GF-D8 (cell line): ENCODE measurements around the gene RNPS1.
A peak's percentile ranks its signal among the peaks of the same experiment; 100 is the strongest.

Experiments
- DNase-seq: peaks from one replicate; lab custom pipeline; 2025; lab: John Stamatoyannopoulos, UW

RNPS1 gene, protein sequence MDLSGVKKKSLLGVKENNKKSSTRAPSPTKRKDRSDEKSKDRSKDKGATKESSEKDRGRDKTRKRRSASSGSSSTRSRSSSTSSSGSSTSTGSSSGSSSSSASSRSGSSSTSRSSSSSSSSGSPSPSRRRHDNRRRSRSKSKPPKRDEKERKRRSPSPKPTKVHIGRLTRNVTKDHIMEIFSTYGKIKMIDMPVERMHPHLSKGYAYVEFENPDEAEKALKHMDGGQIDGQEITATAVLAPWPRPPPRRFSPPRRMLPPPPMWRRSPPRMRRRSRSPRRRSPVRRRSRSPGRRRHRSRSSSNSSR

DNA sequence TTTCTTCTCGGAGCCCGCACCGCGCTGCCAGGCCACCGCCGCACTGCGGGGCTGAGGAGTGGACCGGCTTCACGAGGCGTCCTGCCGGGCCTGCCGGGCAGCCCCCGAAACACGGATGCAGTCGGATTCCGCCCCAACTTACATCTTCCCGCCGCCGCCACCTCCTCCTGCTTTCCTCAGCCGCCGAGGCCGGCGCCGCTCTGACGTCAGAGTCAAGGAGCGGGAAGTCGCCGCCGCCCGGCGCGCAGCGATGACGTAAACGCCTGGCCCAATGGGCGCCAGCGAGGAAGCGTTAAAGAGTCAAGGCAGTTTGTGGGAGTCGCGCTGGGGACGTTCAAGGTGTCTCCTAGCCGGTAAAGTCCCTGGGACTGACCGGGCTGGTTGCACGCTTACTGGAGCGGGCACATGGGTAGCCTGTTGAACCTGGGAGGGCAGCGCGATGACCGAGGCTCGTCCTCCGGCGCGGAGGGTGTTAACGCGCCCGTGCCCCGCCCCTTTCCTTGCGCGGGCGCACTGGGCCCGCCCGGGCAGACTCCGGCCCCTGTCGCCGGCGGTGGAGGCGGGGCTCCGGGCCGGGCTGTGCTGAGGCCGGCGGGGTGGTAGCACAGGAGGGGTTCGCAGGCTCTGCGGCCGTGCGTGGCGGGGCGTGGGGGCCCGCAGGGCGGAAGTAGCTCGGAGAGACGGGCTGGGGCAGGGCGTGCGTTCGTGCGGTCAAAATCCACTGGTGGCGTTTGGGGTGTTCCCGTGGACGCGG, at the start of gene RNPS1:
TSS of gene RNPS1 (minus strand) at position 214 of the 754 bp plus-strand sequence. CDS start 3,483 bp downstream, outside the sequence.
- peak; percentile 76 for DNase-seq

DNA sequence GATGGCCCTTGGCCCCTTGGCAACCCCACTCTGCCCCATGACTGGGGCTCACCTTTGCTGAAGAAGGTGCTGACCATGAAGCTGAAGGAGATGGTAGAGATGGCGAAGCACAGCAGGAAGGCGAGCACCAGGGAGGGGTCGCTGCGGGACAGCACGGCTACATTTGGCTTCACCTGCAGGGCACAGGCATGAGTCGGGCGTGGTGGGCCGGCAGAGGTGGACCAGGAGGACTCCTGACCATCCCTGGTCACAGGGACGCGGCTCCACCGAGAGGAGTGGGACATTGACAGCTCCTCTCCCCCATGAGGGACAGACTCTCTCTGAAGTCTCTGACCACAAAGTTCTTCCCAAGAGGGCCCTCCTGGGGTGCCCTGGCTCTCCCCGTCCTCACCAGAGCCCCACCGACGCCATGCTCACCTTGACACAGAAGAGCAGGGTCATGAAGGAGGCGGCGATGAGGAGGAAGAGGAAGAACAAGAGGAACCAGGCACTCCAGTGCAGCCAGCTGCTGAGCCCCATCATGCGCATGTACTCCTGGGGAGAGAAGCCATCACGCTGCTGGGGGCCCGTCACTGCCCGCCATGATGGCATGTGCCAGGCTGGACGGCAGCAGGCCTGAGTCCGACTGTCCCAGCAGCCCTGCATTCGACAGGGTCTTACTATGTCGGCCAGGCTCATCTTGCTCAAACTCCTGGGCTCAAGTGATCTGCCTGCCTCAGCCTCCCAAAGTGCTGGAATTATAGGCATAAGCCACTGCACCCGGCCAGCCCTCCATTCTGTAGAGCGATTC, 49.5 kb upstream of the RNPS1 start:
- no peak for DNase-seq

DNA sequence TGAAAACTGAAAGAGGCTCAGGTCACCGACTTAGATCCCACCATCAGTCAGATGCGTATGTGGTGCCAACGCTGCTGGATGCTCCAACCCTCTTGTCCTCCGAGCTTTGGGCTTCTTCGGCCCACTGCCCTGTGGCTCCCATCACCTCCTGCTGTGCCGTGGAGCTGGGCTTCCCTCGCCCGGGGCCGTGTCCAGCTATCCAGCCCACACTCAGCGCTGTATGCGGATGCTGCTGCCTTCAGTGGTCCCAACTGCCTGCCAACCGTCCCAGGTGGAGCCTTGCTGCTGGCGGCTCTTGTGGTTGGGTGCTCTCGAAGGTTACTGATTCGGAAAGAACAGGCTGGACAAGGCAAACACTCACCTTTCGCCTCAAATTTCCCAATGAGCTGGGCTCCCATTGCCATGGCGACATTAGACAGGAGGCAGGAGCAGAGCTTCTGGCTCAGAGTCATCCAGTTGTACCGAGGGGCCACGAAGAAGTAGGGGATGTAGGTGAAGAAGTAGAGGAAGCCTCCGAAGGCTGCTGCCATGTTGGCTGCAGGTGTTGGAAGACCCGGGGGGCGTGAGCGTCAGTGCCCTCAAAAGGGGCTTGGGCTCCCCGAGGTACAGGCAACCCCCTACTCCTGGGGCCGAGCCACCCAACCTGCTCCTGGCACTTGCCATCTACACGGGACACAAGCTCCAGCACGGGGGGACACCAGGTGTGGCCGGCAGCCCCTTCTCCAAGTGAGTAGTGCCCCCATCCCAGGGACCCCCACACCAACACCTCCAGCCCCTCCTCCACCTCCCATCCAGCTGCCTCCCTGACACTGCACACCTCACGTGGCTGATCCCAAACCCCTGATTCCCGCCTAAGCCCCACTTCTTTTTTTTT, 40.4 kb upstream of the RNPS1 start:
- no peak for DNase-seq

DNA sequence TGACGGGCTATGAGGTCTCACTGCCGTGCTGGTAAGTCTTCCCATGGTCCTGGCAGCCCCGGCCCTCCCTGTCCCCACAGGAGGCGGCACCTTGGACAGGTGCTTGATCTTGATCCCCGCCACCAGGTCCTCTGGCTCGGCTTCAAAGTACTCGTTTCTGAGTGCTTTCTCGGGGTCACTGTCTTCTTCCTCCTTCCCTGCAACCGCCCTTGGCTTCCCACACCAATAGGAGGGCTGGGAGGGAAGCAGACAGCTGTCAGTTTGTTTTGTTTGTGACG, 31.9 kb upstream of the RNPS1 start:
- DNase-seq: no peak

DNA sequence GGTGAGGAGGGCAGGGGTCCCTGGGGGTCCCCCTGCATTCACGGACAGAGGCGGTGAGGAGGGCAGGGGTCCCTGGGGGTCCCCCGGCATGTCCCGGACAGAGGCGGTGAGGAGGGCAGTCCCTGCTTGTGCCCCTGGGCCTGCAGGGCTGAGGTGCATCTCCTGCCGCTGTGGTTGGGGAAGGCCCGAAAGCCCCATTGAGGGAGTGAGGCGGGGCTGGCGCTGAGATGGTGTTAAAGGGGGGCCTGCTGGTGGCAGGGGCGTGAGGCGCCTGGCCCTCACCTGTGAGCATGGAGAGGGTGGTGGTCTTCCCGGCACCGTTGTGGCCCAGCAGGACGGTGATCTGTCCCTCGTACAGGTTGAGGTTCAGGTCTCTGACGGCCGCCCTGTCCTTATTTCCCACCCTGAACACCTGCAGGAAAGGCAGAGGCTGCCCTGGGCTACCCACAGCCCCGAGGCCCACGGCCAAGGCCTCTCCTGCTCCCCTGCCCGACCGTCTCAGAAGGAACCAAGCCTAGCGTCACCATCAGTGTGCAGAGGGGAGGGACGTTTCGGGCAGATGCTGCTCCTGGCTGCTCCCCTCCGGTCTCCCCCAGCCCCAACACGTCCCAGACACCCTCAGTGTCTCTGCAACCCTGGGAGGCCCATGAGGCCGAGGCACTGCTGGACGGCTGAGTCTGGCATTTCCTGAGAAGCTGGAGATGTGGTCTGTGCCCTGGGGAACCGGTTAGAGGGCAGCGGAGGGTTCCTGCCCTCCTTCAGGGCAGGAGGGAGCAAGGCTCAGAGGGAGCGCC, 31.4 kb upstream of the RNPS1 start:
- no peak for DNase-seq

DNA sequence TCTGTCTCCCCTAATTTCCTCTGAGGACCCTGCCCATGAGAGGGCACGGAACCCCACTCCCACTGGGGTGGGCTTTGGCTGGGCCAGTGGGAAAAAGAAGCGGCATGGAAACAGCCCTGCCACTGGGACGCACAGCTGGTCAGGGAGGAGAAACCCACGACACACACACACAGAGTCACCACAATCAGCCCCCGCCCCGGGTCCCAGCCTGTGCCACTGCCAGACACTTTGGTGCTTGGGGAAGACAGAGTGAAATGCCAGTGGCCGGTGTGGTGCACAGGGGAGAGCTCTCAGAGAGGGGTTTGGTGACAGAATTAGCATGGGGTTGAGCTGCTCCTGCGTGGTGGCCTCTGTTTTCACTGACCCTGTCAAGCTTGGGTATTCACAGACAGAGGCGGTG, 30.7 kb upstream of the RNPS1 start:
- no peak for DNase-seq

DNA sequence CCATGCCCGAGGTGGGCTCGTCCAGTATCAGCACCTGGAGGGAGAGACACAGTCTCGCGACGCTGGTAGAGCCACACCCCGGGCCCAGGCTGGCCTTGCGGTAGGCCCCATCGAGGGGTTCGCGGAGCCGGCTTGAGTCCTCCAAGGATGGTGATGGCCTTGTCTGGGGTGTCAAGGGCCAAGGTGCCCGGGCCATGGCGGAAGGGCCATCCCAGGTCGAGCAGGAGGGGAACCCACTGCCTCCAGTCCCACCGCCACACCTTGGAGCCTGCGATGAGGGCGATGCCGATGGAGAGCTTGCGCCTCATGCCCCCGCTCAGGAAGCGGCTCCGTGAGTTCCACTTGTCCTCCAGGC, 29.6 kb upstream of the RNPS1 start:
- no peak for DNase-seq

DNA sequence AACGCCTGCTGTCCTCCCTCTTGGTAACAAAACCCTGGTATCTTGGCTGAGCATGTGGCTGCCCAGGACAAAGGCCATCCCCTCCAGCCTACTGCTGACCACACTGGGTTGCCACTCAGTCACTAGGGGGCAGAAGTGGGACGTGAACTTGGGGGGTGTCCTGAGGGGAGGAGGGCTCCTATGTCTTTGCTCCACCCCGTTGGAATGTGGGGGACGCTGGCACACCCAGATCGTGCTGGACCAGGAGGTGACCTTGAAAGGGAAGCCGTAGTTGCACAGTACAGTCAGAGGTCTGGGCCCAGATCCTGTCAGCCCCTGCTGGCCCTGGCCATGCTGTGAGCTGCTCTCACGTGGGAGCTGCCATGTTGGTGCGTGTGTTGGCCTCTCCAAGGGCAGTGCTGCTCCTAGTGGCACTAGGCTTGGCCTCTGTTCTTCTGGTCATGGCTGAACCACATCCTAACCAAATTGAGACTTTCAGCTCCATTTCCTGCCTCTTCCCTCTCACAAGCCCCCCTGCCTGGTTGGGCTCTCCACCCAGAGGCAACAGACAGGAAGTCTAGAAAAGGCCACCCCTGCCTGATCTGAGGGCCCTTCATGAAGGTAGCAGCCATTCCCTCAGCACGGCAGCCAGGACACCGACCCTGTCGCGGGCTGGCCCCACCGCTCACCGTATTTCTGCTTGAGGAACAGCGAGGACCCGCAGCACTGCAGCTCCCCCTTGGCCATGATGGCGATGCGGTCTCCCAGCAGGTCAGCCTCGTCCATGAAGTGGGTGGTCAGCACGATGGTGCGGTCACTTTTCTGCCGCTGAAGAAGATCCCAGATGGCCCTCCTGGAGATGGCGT, 29.0 kb upstream of the RNPS1 start:
- DNase-seq: no peak

DNA sequence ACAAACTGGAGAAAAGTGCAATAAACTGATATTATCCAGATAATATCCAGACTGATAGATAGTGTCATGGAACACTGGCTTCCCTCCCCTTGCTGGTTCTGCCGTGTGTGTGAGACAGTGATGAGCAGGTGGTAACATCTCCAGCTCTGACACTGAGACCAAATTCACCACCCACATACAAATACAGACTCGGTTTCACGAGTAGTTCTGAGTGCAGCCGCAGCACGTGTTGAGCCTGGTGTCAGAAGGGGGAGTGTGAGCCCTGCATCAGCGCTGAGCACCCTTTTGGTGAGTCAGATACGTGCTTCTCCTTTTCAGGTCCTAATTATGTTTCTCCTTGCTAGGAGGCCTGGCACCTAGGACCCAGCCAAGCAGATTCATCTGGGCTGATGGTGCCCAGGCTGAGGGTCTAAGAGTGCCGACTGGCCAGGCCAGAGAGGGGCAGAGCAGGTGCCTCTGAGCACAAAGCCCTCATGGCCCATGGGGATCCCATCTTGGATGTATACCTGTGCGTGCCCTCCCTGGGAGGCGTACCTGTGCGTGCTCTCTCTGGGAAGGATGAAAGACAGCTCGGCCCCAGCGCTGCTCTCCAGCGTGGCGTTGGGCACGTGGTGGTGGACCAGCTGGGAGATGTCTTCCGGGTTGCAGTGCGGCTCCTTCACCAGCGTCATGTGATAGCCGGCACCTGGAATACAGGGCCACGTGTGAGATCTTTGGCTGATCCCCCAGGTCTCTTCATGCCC, 27.3 kb upstream of the RNPS1 start:
- no peak for DNase-seq

DNA sequence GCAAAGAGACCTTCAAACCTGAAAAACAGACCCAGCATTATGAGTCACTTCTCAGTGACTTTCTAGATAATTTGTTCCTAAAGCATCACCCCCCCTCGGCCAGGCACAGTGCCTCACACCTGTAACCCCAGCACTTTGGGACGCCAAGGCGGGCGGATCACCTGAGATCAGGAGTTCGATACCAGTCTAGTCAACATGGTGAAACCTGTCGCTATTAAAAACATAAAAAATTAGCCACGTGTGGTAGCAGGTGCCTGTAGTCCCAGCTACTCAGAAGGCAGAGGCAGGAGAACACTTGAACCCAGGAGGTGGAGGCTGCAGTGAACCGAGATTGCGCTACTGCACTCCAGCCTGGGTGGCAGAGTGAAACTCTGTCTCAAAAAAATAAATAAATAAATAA, 24.3 kb upstream of the RNPS1 start:
- no peak for DNase-seq

DNA sequence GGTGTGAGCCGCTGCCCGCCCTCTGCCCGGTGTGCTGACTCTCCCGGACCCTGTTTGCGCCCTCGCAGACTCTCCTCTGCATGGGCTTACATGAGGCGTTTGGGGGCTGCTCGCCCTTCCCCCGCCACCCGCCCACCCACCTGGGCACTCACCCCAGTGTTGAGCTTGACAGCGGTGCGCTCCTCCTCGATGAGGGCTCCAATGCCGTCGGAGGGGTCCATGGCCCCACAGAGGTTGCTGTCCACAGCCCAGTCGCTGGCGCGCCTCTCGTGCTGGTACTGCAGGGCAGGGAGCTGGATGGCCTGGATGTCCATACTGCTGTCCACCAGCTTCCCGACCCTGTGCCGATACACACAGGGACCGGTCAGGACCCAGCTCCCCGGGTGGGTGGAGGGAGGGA, 21.4 kb upstream of the RNPS1 start:
- DNase-seq: no peak

DNA sequence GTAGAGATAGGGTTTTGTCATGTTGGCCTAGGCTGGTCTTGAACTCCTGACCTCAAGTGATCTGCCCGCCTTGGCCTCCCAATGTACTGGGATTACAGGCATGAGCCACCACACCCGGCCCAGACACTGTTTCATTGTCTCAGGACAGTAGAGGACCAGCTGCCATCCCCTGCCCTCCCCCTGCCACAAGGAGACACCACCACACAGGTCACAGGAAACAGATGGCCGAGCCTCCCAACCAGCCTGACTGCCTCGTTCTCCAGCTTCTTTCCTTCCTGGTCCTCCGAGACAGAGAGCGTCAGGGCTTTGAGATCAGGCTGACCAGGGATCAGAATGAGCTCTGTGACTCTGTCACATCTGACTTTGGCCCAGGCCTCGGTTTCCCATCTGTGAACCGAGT, 20.8 kb upstream of the RNPS1 start:
- DNase-seq: peak; percentile 4

DNA sequence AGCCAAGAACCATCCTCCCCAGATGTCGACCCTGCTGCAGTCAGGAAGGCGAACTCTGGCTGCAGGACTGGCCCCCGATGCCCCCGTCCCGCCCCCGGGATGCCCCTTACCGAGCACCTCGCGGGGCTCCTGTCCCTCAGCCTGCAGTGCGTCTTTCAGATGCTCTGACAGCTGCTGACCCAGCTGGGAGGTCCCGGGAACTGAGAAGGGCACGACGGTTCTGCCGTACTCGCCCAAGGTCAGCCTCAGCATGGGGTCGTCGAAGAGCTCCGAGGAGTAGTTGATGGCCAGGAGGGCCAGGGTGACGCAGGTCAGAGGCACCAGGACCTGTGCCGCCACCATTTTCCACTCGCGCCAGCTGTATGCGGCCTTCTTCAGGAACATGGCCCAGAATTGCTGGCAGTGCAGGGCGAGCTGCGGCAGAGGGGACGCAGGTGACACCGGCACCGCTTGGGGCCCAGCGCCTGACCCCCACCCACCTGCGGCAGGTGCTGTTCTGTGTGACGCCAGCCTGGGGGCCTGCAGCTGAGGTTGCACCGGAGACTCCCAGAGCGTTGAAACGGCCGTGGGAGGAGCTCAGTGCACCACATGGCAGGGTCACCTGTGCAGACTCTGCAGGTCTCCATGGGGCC, 20.1 kb upstream of the RNPS1 start:
- no peak for DNase-seq

DNA sequence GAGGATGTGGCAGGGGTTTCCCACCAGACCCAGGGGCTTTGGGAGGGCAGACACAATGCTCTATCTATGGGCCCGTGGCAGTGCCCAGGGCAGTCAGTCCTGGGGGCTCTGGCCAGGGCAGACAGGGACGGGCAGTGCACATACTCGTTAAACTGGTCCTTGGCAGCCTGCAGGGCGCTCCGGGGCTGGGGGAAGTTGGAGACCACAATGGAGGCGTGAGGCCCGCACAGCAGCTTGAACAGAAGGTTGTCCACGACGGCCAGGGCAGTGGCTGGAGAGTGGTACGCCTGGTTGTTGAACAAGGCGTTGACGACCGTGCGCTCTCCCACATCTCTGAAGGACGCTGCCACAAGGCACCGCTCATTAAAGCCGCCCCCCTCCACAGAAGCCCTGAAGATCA, 18.6 kb upstream of the RNPS1 start:
- DNase-seq: no peak

DNA sequence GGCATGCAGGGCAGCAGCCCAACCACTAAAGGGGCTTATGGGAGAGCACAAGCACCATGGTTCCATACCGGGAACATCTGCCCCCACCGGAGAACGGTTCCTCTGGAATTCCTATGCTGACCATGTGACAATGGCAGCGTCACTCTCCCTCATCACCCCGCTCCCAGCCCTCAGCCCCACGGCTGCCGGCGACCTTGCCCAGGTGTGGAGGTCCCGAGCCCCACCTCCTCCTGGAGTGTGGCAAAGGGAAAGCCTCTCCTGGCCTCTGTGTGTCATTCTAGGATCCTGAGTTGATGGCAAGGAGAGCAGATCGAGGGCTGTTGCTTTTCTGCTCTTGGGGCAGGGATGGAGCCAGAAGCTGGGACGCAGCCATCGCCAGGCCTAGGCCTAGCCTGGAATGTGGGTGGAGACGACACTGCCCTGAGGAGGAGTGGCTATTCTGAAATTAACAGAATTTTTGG, 17.8 kb upstream of the RNPS1 start:
- DNase-seq: no peak

DNA sequence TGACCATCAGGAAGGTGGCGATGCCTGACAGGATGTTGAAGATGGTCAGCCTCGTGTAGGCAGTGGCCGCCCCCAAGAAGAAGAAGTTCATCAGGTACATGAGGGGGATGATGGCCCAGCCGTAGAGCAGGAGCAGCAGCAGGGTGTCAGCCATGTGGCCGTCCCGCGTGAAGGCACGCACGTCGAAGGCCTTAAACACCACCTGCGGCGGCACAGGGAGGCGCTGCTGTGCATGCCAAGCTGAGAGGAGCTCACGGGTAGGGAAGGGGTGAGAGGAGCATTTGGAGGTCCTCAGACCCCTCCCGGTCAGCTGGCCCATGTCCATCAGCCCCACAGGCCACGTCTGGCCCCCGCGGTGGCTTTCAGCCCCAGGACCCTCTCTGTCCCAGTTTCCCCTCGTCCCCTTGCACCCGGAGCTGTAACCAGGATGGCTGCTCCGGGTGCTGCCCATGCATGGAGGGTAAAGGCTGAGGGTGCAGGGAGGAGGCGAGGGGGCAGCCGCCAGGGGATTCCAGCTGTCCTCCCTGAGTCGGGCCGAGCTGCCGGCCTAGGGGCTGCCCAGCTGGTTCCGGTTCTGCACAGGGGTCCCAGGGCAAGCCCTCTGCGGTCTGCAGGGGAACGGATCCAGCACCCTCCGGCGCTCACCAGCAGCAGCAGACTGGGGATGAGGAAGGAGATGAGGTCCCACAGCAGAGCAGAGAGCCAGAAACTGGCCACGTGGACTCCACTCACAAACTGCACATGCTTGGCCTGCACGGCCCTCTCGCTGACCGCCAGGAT, 17.1 kb upstream of the RNPS1 start:
- no peak for DNase-seq

DNA sequence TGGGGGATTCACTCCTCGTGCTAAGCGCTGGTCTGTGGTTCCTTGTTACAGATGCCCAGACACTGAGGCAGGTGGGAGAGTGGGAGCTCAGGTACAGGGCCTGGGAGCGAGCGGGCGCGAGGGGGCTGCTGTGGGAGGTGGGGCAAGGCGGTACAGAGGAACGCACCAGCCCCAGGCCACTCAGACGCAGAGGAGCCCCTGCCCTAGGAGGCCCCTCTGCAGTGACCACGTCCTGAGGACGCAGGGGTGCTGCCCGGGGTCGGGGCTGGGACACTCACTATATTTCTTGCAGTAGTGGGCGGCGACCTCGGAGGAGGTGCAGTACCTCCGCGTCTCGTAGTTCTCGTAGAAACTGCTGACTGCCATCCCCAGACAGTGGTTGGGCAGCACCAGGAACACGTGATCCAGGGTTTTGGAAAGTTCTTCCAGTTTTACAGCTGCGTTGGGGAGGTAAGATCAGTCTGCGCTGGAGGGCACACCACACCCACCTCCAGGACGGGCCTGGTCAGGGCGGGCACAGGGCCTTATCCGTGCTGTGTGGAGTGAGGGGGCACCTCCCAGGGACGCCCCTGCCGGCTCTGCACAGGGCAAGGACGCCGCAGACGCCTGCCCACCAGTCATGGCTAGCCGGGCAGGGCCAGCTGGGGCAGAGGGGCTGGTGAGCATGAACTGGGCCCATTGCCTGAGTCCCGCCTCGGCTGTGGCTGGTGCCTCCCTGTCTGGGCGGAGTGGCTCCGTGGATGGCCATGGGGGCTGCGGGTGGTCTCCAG, 16.3 kb upstream of the RNPS1 start:
- DNase-seq: no peak
